Type B pancreatic cell (in vitro differentiated cells): ENCODE results near the gene ALS2CL. TPM values are rescaled to one million over a fixed set of nuclear protein-coding genes. Genes with fewer than 3 reads are reported as not detected.

ENCODE experiments used
- DNase-seq: peaks from one replicate; pipeline ENCODE4 v3.0.0; 2021; ENCODE audit warnings: mixed read lengths; ENCODE audit not compliant: unreplicated experiment; ENCODE audit errors: extremely low spot score
- H3K27ac Mint-ChIP-seq: 2 replicates; pipeline ENCODE4 v1.8.0; 2021; ENCODE audit warnings: mild to moderate bottlenecking, mixed read lengths
- H3K27me3 Mint-ChIP-seq: 2 replicates; pipeline ENCODE4 v1.8.0; 2021; ENCODE audit warnings: mixed read lengths
- H3K36me3 Mint-ChIP-seq: 2 replicates; pipeline ENCODE4 v1.8.0; 2021; ENCODE audit warnings: mixed read lengths
- H3K4me1 Mint-ChIP-seq: one replicate; pipeline ENCODE4 v1.8.0; 2021; ENCODE audit warnings: mixed read lengths; ENCODE audit not compliant: unreplicated experiment
- H3K4me3 Mint-ChIP-seq: 2 replicates; pipeline ENCODE4 v1.8.0; 2021; ENCODE audit warnings: mild to moderate bottlenecking, mixed read lengths
- H3K9me3 Mint-ChIP-seq: 2 replicates; pipeline ENCODE4 v1.8.0; 2021; ENCODE audit warnings: mixed read lengths
- CTCF ChIP-seq: fragments of 200-600 bp; sonication (generic); conservative IDR thresholded peaks from 2 replicates; pipeline ENCODE4 v1.5.0; 2021; ENCODE audit warnings: antibody characterized with exemption, mild to moderate bottlenecking
- total RNA-seq: library from RNA; stranded (reverse); gene quantifications from 2 replicates; pipeline ENCODE4 v1.2.1, GENCODE V29; 2021; ENCODE audit warnings: low replicate concordance

Gene ALS2CL
- total RNA-seq, 1 donor from 2014 or later: 31.7 TPM

GRCh38 chr3:46681387-46681786, 12.1 kb downstream of the ALS2CL start:
- Mint-ChIP-seq H3K27ac (no peak overlapping the region), H3K9me3 (no peaks in the 10 kb centered on the region), H3K36me3 (peaks cover 4% of the 10 kb centered on the region), H3K4me1 (peaks cover 5% of the 10 kb centered on the region), H3K27me3 (no peaks in the 10 kb centered on the region), H3K4me3 (no peak overlapping the region)
- DNase-seq: no peak
- no peak for TF ChIP-seq CTCF

- H3K27me3 Mint-ChIP-seq: no peaks in the 10 kb centered on the region
- peaks cover 5% of the 10 kb centered on the region for H3K4me1 Mint-ChIP-seq
- H3K27ac Mint-ChIP-seq: peak overlapping the region; percentile 34
- H3K36me3 Mint-ChIP-seq: peaks cover 4% of the 10 kb centered on the region
- H3K9me3 Mint-ChIP-seq: no peaks in the 10 kb centered on the region
- H3K4me3 Mint-ChIP-seq: no peak overlapping the region
- TF ChIP-seq CTCF: no peak
- DNase-seq: no peak
These were observed 13.1 kb downstream of the ALS2CL start for GRCh38 chr3:46680298-46680826.

- H3K9me3 Mint-ChIP-seq: no peaks in the 10 kb centered on the region
These were observed 13.8 kb downstream of the ALS2CL start for GRCh38 chr3:46679681-46680080.

GRCh38 chr3:46678280-46678679, 15.2 kb downstream of the ALS2CL start:
- H3K4me3 Mint-ChIP-seq: no peak overlapping the region
- H3K4me1 Mint-ChIP-seq: peaks cover 5% of the 10 kb centered on the region
- no peak for DNase-seq
- TF ChIP-seq CTCF: no peak
- peaks cover 4% of the 10 kb centered on the region for H3K36me3 Mint-ChIP-seq
- no peaks in the 10 kb centered on the region for H3K27me3 Mint-ChIP-seq
- H3K27ac Mint-ChIP-seq: no peak overlapping the region
- H3K9me3 Mint-ChIP-seq: no peaks in the 10 kb centered on the region

More at GRCh38 chr3:46679681-46680080, 13.8 kb downstream of the ALS2CL start:
- peak overlapping the region; percentile 42 for H3K27ac Mint-ChIP-seq
- H3K36me3 Mint-ChIP-seq: peaks cover 4% of the 10 kb centered on the region
- TF ChIP-seq CTCF: no peak
- no peak for DNase-seq
- H3K4me1 Mint-ChIP-seq: peaks cover 5% of the 10 kb centered on the region
- H3K4me3 Mint-ChIP-seq: no peak overlapping the region
- no peaks in the 10 kb centered on the region for H3K27me3 Mint-ChIP-seq

GRCh38 chr3:46677411-46677726, 16.1 kb downstream of the ALS2CL start:
- DNase-seq: no peak
- H3K36me3 Mint-ChIP-seq: peaks cover 4% of the 10 kb centered on the region
- H3K4me3 Mint-ChIP-seq: no peak overlapping the region
- peaks cover 5% of the 10 kb centered on the region for H3K4me1 Mint-ChIP-seq
- TF ChIP-seq CTCF: no peak
- H3K27ac Mint-ChIP-seq: no peak overlapping the region
- no peaks in the 10 kb centered on the region for H3K9me3 Mint-ChIP-seq
- no peaks in the 10 kb centered on the region for H3K27me3 Mint-ChIP-seq
